Thymus (tissue), 11 donors: ENCODE results near the gene FTO. TPM values are rescaled to one million over a fixed set of nuclear protein-coding genes. Genes with fewer than 3 reads are reported as not detected.
A peak's percentile ranks its signal among the peaks of the same experiment; 100 is the strongest.

Experiments used
- DNase-seq, 9 donors: peaks; one replicate each; pipeline ENCODE4 v3.0.0-alpha.2; 2013; ENCODE audit warnings: low spot score in 9 of 9, low read depth in 6 of 9, missing footprints in 1 of 9
- H3K27ac ChIP-seq, 2 donors: one replicate each; pipeline ENCODE4 v1.5.1; 2013; ENCODE audit warnings: control low read depth in 1 of 2, low read depth in 1 of 2, low read length in 1 of 2, mild to moderate bottlenecking in 1 of 2, moderate library complexity in 1 of 2
- H3K27me3 ChIP-seq, 2 donors: one replicate each; pipeline ENCODE4 v1.5.1; 2013; ENCODE audit warnings: low read length in 1 of 2; ENCODE audit not compliant: control insufficient read depth in 2 of 2, insufficient read depth in 1 of 2
- H3K36me3 ChIP-seq, 2 donors: one replicate each; pipeline ENCODE4 v1.5.1; 2013; ENCODE audit warnings: low read length in 1 of 2, mild to moderate bottlenecking in 1 of 2, moderate library complexity in 1 of 2; ENCODE audit not compliant: control insufficient read depth in 2 of 2, insufficient read depth in 2 of 2
- H3K4me1 ChIP-seq, 2 donors: one replicate each; pipeline ENCODE4 v1.5.1; 2013; ENCODE audit warnings: low read length in 2 of 2; ENCODE audit not compliant: control insufficient read depth in 2 of 2, insufficient read depth in 2 of 2
- H3K4me3 ChIP-seq, 2 donors: one replicate each; pipeline ENCODE4 v1.5.1; 2013; ENCODE audit warnings: low read length in 2 of 2, control low read depth in 1 of 2, mild to moderate bottlenecking in 1 of 2
- H3K9me3 ChIP-seq, 2 donors: one replicate each; pipeline ENCODE4 v1.5.1; 2013; ENCODE audit warnings: low read length in 1 of 2, mild to moderate bottlenecking in 1 of 2; ENCODE audit not compliant: control insufficient read depth in 2 of 2, insufficient read depth in 1 of 2
- WGBS: extraction: QIAGEN DNeasy Blood & Tissue Kit; methylation state at CpG from one replicate; pipeline ENCODE4 v1.1.7; 2013; 5-methylcytosine and 5-hydroxymethylcytosine counted together
- polyA plus RNA-seq: library from polyadenylated mRNA; stranded (reverse); fragments of 200-250 nt; gene quantifications from one replicate; pipeline ENCODE4 v1.2.3, GENCODE V29; 2013
- total RNA-seq: library from RNA; stranded (reverse); fragments of 120-200 nt; gene quantifications from one replicate; pipeline ENCODE4 v1.2.4, GENCODE V29; 2013
- donor health status: healthy.

The FTO gene
- total and polyA plus RNA-seq, 2 donors, result 13.7 to 34.5 TPM

- Histone ChIP-seq H3K27me3 (no peaks in the 10 kb centered on the region), H3K9me3 (no peaks in the 10 kb centered on the region), H3K27ac (no peak overlapping the region), H3K4me3 (no peak overlapping the region), H3K4me1 (peaks cover 2 to 22% of the 10 kb centered on the region in 2 donors), H3K36me3 (no peaks in the 10 kb centered on the region)
- WGBS, result 73% methylated on average over 2 of the region's 2 CpGs
- no peak for DNase-seq
Measured at GRCh38 chr16:53911513-53911912, 207.6 kb downstream of the FTO start.

- no peak overlapping the region for H3K4me3 ChIP-seq
- no peak overlapping the region for H3K27ac ChIP-seq
- H3K27me3 ChIP-seq, result no peaks in the 10 kb centered on the region
- peak in 1 of 9 donors; percentile 43 for DNase-seq
- no peaks in the 10 kb centered on the region for H3K9me3 ChIP-seq
- H3K36me3 ChIP-seq, result no peaks in the 10 kb centered on the region
- 20% methylated on average over 2 of the region's 2 CpGs for WGBS
- H3K4me1 ChIP-seq, result peaks cover 2 to 22% of the 10 kb centered on the region in 2 donors
Measured at GRCh38 chr16:53912155-53912554, 208.2 kb downstream of the FTO start.

GRCh38 chr16:53913099-53913870, 209.3 kb downstream of the FTO start:
- 71% methylated on average over 7 of the region's 7 CpGs for WGBS
- H3K27me3 ChIP-seq, result no peaks in the 10 kb centered on the region

GRCh38 chr16:53913920-53914319, 210.0 kb downstream of the FTO start:
- WGBS, result 38% methylated on average over 9 of the region's 9 CpGs
- Histone ChIP-seq H3K4me3 (no peak overlapping the region), H3K4me1 (peaks cover 2 to 22% of the 10 kb centered on the region in 2 donors), H3K27ac (no peak overlapping the region), H3K36me3 (no peaks in the 10 kb centered on the region), H3K9me3 (no peaks in the 10 kb centered on the region), H3K27me3 (no peaks in the 10 kb centered on the region)
- peak in 2 of 9 donors; percentile 29 to 63 for DNase-seq

More at GRCh38 chr16:53913099-53913870, 209.3 kb downstream of the FTO start:
- DNase-seq, result peak in 2 of 9 donors; percentile 20 to 39
- no peak overlapping the region for H3K27ac ChIP-seq
- H3K4me1 ChIP-seq, result peaks cover 2 to 22% of the 10 kb centered on the region in 2 donors
- no peaks in the 10 kb centered on the region for H3K9me3 ChIP-seq
- no peak overlapping the region for H3K4me3 ChIP-seq
- no peaks in the 10 kb centered on the region for H3K36me3 ChIP-seq

GRCh38 chr16:53914736-53915135, 210.8 kb downstream of the FTO start:
- H3K27ac ChIP-seq, result no peak overlapping the region
- H3K4me3 ChIP-seq, result no peak overlapping the region
- no peaks in the 10 kb centered on the region for H3K9me3 ChIP-seq
- H3K4me1 ChIP-seq, result peaks cover 2 to 22% of the 10 kb centered on the region in 2 donors
- no peaks in the 10 kb centered on the region for H3K27me3 ChIP-seq
- WGBS, result 98% methylated on average over 3 of the region's 3 CpGs
- no peak for DNase-seq
- H3K36me3 ChIP-seq, result no peaks in the 10 kb centered on the region

GRCh38 chr16:53915452-53916160, 211.7 kb downstream of the FTO start:
- Histone ChIP-seq H3K27me3 (no peaks in the 10 kb centered on the region), H3K27ac (no peak overlapping the region), H3K9me3 (no peaks in the 10 kb centered on the region), H3K4me1 (peaks cover 2 to 22% of the 10 kb centered on the region in 2 donors), H3K36me3 (no peaks in the 10 kb centered on the region), H3K4me3 (no peak overlapping the region)
- 96% methylated on average over 5 of the region's 5 CpGs for WGBS
- no peak for DNase-seq

- Histone ChIP-seq H3K36me3 (no peaks in the 10 kb centered on the region), H3K9me3 (no peaks in the 10 kb centered on the region), H3K4me3 (no peak overlapping the region), H3K27me3 (no peaks in the 10 kb centered on the region), H3K4me1 (peaks cover 0 to 14% of the 10 kb centered on the region in 2 donors), H3K27ac (no peak overlapping the region)
- DNase-seq, result no peak
- 99% methylated on average over 3 of the region's 3 CpGs for WGBS
Measured at GRCh38 chr16:53920988-53921387, 217.0 kb downstream of the FTO start.

- Histone ChIP-seq H3K27ac (no peak overlapping the region), H3K27me3 (no peaks in the 10 kb centered on the region), H3K36me3 (no peaks in the 10 kb centered on the region), H3K4me1 (peaks cover 0 to 14% of the 10 kb centered on the region in 2 donors), H3K9me3 (no peaks in the 10 kb centered on the region), H3K4me3 (no peak overlapping the region)
- 96% methylated on average over 6 of the region's 6 CpGs for WGBS
- no peak for DNase-seq
Measured at GRCh38 chr16:53922067-53922806, 218.3 kb downstream of the FTO start.
